ENCODE data around the gene PRRX2.

DNA sequence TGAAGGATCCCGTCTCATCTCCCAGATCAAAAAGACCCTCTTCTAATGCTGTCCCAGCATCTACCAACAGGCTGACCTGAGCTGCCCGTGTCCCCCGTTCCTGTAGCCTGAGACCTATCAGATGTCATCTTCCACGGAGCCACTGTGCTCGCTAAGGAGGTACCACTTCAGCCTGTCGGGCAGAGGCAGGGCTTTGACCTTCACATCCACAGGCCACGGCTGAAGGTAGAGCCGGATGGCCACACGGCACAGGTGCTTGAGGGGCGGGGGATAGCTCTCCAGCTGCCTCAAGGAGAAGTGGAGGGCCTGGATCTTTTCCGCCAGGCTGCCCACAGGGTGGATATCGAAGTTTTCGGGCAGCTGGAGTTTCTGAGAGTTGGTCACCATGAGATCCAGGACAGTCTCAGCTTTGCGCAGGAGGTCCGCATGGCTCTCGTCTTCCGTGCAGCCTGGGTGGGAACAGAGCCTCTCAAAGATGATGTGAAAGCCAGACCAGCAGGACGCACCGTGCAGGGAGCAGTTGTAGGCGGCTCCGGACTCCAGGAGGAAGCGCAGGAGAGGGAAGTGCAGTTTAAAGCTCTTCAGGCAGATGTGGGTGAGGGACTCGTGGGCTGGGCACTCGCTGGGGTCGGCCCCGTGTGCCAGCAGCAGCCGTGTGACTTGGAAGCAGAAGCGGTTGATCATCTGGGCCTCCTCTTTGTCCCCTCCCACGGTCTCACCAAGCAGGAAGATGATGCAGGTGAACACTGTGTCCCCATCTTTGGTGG, 27.6 kb upstream of the PRRX2 start:
- TF ChIP-seq CTCF (IDR thresholded peaks at IDR 0.05; ENCODE audit: low read depth, low read length) (no peak), EZH2phosphoT487 (IDR thresholded peaks at IDR 0.05; ENCODE audit: low read depth) (no peak)
